Measurements from ENCODE around the gene NMBR. TPM values are rescaled to one million over a fixed set of nuclear protein-coding genes. Genes with fewer than 3 reads are reported as not detected.
"Not testable (repeated sequence)": the region's sequence is repeated elsewhere in the genome, so short reads cannot be mapped to it uniquely, and the experiment has no call there.

NMBR gene
- total RNA-seq, 1 donor from 2014 or later: not detected

GRCh38 chr6:142112451-142113061, 34.4 kb downstream of the NMBR start:
- peak; percentile 67 for DNase-seq
- no peaks in the 10 kb centered on the region for H3K27me3 ChIP-seq (ENCODE audit: low read depth)
- ATAC-seq: no peak
- no peaks in the 10 kb centered on the region for H3K36me3 ChIP-seq
- no peaks in the 10 kb centered on the region for H3K9me3 ChIP-seq
- H3K4me1 ChIP-seq: no peaks in the 10 kb centered on the region
- no peak overlapping the region for H3K4me3 ChIP-seq
- intact Hi-C loops (cut with DNase I): no loop called here
- TF ChIP-seq, protein P1, sequence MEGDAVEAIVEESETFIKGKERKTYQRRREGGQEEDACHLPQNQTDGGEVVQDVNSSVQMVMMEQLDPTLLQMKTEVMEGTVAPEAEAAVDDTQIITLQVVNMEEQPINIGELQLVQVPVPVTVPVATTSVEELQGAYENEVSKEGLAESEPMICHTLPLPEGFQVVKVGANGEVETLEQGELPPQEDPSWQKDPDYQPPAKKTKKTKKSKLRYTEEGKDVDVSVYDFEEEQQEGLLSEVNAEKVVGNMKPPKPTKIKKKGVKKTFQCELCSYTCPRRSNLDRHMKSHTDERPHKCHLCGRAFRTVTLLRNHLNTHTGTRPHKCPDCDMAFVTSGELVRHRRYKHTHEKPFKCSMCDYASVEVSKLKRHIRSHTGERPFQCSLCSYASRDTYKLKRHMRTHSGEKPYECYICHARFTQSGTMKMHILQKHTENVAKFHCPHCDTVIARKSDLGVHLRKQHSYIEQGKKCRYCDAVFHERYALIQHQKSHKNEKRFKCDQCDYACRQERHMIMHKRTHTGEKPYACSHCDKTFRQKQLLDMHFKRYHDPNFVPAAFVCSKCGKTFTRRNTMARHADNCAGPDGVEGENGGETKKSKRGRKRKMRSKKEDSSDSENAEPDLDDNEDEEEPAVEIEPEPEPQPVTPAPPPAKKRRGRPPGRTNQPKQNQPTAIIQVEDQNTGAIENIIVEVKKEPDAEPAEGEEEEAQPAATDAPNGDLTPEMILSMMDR (IDR thresholded peaks at IDR 0.05): peak; percentile 68
- H3K27ac ChIP-seq: no peak overlapping the region

GRCh38 chr6:142110820-142111219, 36.1 kb downstream of the NMBR start:
- H3K27ac ChIP-seq; DNase-seq; H3K4me1 ChIP-seq; intact Hi-C loops (cut with DNase I); H3K36me3 ChIP-seq; ATAC-seq; H3K9me3 ChIP-seq; H3K27me3 ChIP-seq (ENCODE audit: low read depth); H3K4me3 ChIP-seq: not testable (repeated sequence)

GRCh38 chr6:142104820-142105219, 42.1 kb downstream of the NMBR start:
- intact Hi-C loops (cut with DNase I); H3K27ac ChIP-seq; H3K4me3 ChIP-seq; ATAC-seq; H3K27me3 ChIP-seq (ENCODE audit: low read depth); H3K9me3 ChIP-seq; H3K4me1 ChIP-seq; DNase-seq; H3K36me3 ChIP-seq: not testable (repeated sequence)

DNA sequence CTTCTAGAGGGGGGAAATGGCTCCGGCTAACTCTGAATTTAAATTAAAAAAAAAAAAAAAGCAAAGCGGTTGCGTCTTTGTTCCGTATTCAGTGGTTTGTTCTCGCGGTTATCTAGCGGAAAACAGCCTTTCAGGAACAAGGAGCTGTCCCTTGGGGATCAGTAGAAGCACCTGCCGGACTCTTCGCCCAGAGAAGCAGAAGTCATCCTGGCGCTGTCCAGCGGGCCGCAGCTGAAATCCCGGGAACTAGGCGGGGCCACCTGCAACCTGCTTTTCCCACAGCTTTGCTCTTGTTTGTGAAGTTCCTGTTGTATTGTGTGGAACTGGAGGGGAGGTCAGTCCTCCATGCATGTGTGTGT, 58.1 kb downstream of the NMBR start:
- peak in 1 of 2 donors; percentile 29 for ATAC-seq
- intact Hi-C loops (cut with DNase I): no loop called here
- peaks cover 25% of the 10 kb centered on the region for H3K27me3 ChIP-seq (ENCODE audit: low read depth)
- no peaks in the 10 kb centered on the region for H3K36me3 ChIP-seq
- no peak overlapping the region for H3K4me3 ChIP-seq
- no peaks in the 10 kb centered on the region for H3K9me3 ChIP-seq
- TF ChIP-seq, protein P1 (IDR thresholded peaks at IDR 0.05): no peak
- DNase-seq: no peak
- no peaks in the 10 kb centered on the region for H3K4me1 ChIP-seq
- no peak overlapping the region for H3K27ac ChIP-seq

DNA sequence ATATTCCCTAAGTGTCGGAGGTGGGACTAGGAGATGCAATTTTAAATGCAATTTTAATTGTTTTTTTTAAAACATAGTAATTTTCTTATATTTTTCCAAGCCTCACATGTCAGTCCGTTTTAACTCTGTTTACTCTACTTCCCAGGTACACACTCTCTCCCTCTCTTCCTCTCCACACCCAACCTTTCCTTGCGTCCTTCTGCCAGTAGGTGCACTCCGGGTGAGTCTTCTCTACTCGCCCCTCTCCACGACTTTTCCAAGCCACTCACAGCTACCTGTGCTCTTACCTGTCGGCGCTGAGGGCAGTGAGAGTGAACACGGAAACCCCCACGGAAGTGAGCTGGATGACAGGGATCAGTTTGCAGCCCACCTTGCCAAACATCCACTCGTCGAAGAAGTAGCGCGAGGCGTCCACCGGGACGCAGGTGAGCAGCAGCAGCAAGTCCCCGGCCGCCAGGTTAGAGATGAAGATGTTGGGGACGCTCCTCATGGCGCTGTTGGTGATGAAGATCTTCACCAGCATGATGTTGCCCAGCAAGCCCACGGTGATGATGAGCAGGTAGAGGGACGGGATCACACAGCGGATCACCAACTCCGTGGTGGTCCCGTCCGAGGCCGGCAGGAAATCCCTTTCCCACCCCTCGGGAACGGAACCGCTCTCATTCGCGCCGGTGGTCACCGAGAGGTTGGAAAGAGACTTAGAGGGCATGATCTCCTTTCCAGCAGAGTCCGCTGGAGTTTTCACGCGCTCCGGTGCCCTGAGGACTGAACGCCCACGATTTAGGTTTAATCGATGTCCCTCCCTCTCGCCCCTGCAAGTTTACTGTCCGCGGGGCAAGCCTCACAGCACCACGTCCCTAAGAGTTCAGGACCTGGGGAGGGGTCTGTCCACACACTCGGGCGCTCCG, 58.7 kb downstream of the NMBR start:
- Histone ChIP-seq H3K36me3 (no peaks in the 10 kb centered on the region), H3K9me3 (no peaks in the 10 kb centered on the region), H3K4me1 (no peaks in the 10 kb centered on the region), H3K4me3 (no peak overlapping the region), H3K27ac (no peak overlapping the region), H3K27me3 (ENCODE audit: low read depth) (peaks cover 25% of the 10 kb centered on the region)
- TF ChIP-seq, protein P1 (IDR thresholded peaks at IDR 0.05): no peak
- ATAC-seq (no peak), DNase-seq (no peak)
- intact Hi-C loops (cut with DNase I): no loop called here

DNA sequence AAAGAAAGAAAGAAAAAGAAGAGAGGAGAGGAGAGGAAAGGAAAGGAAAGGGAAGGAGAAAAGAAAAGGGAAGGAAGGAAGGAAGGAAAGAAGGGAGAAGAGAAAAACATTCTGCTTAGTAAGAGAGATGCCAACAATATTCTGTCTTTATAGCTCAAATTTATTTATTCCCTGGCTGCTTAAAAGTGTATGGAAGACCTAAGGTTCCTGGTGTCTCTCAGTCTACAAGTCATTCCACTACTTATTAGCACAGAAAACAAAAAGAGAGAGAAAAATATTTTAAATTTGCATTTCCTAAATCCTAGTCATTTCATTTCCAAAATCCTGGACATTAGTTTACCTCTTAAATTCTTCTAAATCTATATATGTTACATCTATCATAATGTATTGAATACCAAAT, 67.8 kb downstream of the NMBR start:
- no peaks in the 10 kb centered on the region for H3K9me3 ChIP-seq
- intact Hi-C loops (cut with DNase I): no loop called here
- TF ChIP-seq, protein P1 (IDR thresholded peaks at IDR 0.05): no peak
- no peaks in the 10 kb centered on the region for H3K4me1 ChIP-seq
- DNase-seq (no peak), ATAC-seq (no peak)
- H3K36me3 ChIP-seq: no peaks in the 10 kb centered on the region
- H3K27me3 ChIP-seq (ENCODE audit: low read depth): no peaks in the 10 kb centered on the region
- no peak overlapping the region for H3K4me3 ChIP-seq
- no peak overlapping the region for H3K27ac ChIP-seq

All from lower lobe of right lung (tissue), 2 donors.